ENCODE measurements around the gene TCEAL8.
A peak's percentile ranks its signal among the peaks of the same experiment; 100 is the strongest.

The TCEAL8 gene, protein sequence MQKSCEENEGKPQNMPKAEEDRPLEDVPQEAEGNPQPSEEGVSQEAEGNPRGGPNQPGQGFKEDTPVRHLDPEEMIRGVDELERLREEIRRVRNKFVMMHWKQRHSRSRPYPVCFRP

DNA sequence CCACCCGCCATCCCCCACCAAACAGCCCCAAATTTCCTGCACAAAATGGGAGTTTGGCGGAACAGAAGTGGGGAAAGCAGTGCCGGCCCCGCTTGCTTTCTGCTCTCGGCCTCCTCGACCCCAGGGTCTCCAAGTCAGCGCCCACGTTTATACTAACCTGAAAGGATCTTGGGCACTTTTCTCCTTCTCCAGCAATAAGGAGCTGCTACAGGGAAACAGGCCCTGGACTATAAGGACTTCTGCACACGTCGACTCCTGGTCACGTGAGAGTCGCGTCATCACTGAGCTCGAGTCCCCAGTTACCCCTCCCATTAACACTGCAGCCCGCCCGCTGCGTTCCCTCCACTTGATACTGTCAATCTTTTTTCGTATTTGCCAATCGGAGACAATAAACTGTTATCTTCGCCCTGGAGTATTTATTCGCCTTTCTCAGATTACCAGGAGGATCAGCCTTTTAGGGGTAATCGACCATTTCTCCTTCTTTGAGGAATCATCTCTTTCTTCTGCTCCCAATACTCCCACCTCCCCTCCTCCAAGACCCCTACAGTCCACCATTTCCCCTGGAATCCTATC, at the start of gene TCEAL8:
TSS of gene TCEAL8 (minus strand) at position 235 of the 573 bp plus-strand sequence. CDS start 1,176 bp downstream, outside the sequence.
- DNase-seq (ENCODE audit: low read depth): peak; percentile 56
- peak within 1 kb of the TSS; percentile 75 for H3K4me3 ChIP-seq (ENCODE audit: low read length)
- TF ChIP-seq, protein P1, sequence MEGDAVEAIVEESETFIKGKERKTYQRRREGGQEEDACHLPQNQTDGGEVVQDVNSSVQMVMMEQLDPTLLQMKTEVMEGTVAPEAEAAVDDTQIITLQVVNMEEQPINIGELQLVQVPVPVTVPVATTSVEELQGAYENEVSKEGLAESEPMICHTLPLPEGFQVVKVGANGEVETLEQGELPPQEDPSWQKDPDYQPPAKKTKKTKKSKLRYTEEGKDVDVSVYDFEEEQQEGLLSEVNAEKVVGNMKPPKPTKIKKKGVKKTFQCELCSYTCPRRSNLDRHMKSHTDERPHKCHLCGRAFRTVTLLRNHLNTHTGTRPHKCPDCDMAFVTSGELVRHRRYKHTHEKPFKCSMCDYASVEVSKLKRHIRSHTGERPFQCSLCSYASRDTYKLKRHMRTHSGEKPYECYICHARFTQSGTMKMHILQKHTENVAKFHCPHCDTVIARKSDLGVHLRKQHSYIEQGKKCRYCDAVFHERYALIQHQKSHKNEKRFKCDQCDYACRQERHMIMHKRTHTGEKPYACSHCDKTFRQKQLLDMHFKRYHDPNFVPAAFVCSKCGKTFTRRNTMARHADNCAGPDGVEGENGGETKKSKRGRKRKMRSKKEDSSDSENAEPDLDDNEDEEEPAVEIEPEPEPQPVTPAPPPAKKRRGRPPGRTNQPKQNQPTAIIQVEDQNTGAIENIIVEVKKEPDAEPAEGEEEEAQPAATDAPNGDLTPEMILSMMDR (conservative IDR thresholded peaks at IDR 0.05; ENCODE audit: low read depth, low read length): no peak

DNA sequence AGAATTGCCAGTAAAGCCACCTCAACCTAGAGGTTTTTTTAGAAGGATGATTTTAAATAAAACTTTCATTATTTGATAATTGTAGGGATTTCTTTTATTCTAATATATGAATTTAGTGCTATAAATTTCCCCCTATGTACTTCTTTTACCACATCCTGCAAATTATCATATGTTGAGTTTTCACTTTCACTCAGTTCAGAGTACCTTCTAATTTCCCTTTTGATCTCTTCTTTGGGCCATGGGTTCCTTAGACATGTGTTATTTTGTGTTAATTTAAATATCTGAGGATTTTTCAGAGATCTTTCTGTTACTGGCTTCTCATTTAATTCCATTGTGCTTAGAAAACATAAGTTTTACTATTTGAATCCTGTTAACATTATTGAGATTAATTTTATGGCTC, 49.8 kb upstream of the TCEAL8 start:
- TF ChIP-seq, protein P1 (conservative IDR thresholded peaks at IDR 0.05; ENCODE audit: low read depth, low read length): no peak
- no peak overlapping the region for H3K4me3 ChIP-seq (ENCODE audit: low read length)
- DNase-seq (ENCODE audit: low read depth): no peak

DNA sequence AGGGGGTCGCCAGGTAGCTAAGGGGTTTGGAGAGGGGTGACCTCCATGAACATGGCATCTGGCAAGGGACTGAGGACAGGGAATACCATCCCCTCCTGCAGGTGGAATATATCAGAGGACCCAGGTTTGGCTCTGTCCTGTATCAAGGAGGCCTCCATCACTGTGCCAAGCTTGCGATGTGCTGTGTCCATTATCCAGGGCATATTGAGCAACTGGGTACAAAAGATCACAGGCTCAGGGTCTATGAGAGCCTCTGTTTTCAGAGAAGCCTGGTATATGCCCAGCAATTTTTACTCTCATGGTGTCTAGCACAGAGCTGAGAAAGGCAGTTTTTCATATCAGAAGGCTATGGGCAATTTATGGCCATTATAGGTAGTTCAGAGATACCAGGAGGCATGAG, 38.2 kb upstream of the TCEAL8 start:
- no peak overlapping the region for H3K4me3 ChIP-seq (ENCODE audit: low read length)
- TF ChIP-seq, protein P1 (conservative IDR thresholded peaks at IDR 0.05; ENCODE audit: low read depth, low read length): no peak
- no peak for DNase-seq (ENCODE audit: low read depth)

DNA sequence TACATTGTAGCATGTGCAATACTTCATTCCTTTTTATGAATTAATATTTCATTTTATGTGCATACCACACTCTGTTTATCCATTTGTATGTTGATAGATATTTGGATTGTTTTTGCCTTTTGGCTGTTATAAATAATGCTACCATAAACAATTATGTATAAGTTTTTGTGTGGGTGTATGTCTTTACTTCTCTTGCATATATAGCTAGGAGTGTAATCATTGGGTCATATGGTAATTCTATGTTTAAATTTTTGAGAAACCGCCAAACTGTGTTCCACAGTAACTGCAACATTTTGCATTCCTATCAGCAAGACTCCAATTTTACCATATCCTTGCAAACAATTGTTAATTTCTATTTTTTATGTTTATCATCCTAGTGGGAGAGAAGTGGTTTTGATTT, 24.7 kb upstream of the TCEAL8 start:
- DNase-seq (ENCODE audit: low read depth): no peak
- H3K4me3 ChIP-seq (ENCODE audit: low read length): no peak overlapping the region
- TF ChIP-seq, protein P1 (conservative IDR thresholded peaks at IDR 0.05; ENCODE audit: low read depth, low read length): no peak

DNA sequence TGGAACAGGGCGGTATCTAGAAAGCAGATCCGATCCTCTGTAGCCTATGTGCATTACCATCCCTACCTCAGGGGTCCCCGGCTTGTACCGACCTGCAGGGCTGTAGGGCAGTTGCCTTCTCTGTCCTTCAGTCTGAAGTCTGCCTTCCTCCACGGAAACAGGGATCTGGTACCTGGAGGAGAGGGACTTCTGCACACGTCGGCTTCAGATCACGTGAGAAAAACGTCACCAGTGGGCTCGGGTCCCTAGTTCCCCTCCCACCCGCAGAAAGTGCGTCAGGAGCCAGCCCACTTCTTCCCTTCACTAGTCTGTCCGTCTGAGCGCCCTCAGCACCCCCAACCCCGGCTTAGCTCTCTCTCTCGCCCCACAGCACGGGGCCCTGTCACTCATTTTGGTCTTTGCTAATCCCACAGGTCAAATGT, 21.6 kb upstream of the TCEAL8 start, which contains the start of gene TCEAL5:
TSS of gene TCEAL5 (minus strand) at position 170 of the 422 bp plus-strand sequence. CDS start 2,187 bp downstream, outside the sequence.
- DNase-seq (ENCODE audit: low read depth): no peak
- peak within 1 kb of the TSS; percentile 49 for H3K4me3 ChIP-seq (ENCODE audit: low read length)
- TF ChIP-seq, protein P1 (conservative IDR thresholded peaks at IDR 0.05; ENCODE audit: low read depth, low read length): no peak

DNA sequence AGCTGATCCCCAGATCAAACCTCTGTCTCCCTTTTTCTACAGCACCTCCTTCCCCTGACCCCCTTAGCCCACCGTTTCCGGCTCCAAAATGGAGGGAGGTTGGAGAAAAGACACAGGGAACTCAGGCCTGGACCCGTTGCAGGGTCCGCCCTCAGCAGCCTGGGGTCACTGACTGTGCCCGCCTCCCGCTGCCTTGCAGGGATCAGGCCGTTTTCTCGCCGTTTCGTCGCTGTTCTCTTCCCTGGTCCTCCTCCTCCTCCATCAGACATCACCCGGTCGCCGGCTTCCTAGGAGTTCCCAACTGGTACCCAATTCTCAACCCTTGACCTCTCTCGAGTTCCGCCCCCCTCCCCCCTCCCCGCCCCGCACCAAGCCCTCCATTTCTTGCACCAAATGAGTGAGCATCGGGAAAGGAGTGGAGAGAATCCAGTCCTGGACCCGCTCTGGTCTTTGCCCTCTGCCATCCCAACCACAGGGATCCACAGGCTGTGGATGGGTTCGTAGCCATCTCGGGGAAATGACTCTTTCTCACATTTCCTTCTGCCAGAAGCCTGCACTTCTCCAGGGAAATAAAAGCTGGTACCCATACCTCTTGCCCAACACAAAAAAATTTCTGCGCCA, 21.1 kb upstream of the TCEAL8 start:
- TF ChIP-seq, protein P1 (conservative IDR thresholded peaks at IDR 0.05; ENCODE audit: low read depth, low read length): no peak
- H3K4me3 ChIP-seq (ENCODE audit: low read length): peak overlapping the region; percentile 49
- DNase-seq (ENCODE audit: low read depth): no peak

DNA sequence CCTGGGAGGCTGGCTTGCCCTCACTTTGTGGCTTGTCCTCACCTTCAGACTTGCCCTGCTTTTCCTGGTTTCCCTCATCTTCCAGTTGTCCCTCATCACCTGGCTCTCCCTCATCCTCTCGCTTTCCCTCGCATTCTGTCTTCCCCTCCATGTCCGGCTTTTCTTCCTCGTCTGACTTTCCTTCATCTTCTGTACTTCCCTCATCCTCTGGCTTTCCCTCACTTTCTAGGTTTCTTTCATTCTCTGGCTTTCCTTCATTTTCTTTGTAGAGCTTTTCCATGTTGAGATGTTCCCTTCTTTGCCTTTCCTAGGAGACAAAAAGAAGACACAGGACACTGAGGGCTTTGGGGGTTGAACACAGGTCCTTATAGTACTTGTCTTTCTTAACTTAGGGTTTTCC, 19.3 kb upstream of the TCEAL8 start:
- TF ChIP-seq, protein P1 (conservative IDR thresholded peaks at IDR 0.05; ENCODE audit: low read depth, low read length): no peak
- DNase-seq (ENCODE audit: low read depth): no peak

More for the DNA sequence above, 19.3 kb upstream of the TCEAL8 start:
- no peak overlapping the region for H3K4me3 ChIP-seq (ENCODE audit: low read length)
